ENCODE measurements around the gene PPAN. TPM values are rescaled to one million over a fixed set of nuclear protein-coding genes. Genes with fewer than 3 reads are reported as not detected.

PPAN gene
- total and polyA plus RNA-seq, 3 donors from 2014 or later = 39.3 to 68.1 (median 66.2) TPM

DNA sequence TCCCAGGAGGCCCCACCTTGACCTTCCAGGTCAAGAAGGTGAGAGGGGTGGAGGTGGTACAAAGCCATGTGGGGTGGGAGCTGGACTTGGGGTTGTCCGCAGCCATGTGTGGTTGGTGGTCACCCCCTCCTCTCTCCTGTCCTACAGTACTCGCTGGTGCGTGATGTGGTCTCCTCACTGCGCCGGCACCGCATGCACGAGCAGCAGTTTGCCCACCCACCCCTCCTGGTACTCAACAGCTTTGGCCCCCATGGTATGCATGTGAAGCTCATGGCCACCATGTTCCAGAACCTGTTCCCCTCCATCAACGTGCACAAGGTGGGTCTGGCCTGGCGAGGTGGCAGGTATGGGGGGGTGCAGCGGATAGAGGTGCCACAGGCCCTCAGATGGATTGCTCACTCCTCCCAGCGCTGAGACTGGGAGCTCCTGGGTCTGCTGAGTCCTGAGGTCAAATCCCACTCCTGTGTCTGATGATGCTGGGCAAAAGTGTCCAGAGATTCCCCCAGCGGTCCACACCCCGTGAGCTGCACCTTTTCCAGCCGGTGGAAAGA, 1.7 kb downstream of the PPAN start:
- no peak for TF ChIP-seq CTCF (IDR thresholded peaks at IDR 0.05)
- no peak for TF ChIP-seq POLR2A (IDR thresholded peaks at IDR 0.05)
- Histone ChIP-seq H3K4me1 (peaks cover 6% of the 10 kb centered on the region), H3K27ac (no peak overlapping the region), H3K36me3 (ENCODE audit: low read depth, missing control alignments) (no peaks in the 10 kb centered on the region), H3K4me3 (no peak overlapping the region), H3K27me3 (no peaks in the 10 kb centered on the region), H3K9me3 (no peaks in the 10 kb centered on the region)
- no peak for DNase-seq
- WGBS, 2 donors = 90 to 97% methylated on average over 10 to 13 of the region's 14 CpGs
- intact Hi-C loops (cut with DNase I; ENCODE audit: low total_unique reads) = no loop called here

- no peaks in the 10 kb centered on the region for H3K27me3 ChIP-seq
- no peaks in the 10 kb centered on the region for H3K9me3 ChIP-seq
- intact Hi-C loops (cut with DNase I; ENCODE audit: low total_unique reads) = no loop called here
- peaks cover 6% of the 10 kb centered on the region for H3K4me1 ChIP-seq
- no peak overlapping the region for H3K4me3 ChIP-seq
- 92 to 93% methylated on average over 3 to 14 of the region's 14 CpGs for WGBS, 2 donors
- TF ChIP-seq CTCF (IDR thresholded peaks at IDR 0.05) (no peak), POLR2A (IDR thresholded peaks at IDR 0.05) (no peak)
- H3K36me3 ChIP-seq (ENCODE audit: low read depth, missing control alignments) = no peaks in the 10 kb centered on the region
- DNase-seq = no peak
- no peak overlapping the region for H3K27ac ChIP-seq
Observed at GRCh38 chr19:10109528-10109927, 3.4 kb downstream of the PPAN start.

DNA sequence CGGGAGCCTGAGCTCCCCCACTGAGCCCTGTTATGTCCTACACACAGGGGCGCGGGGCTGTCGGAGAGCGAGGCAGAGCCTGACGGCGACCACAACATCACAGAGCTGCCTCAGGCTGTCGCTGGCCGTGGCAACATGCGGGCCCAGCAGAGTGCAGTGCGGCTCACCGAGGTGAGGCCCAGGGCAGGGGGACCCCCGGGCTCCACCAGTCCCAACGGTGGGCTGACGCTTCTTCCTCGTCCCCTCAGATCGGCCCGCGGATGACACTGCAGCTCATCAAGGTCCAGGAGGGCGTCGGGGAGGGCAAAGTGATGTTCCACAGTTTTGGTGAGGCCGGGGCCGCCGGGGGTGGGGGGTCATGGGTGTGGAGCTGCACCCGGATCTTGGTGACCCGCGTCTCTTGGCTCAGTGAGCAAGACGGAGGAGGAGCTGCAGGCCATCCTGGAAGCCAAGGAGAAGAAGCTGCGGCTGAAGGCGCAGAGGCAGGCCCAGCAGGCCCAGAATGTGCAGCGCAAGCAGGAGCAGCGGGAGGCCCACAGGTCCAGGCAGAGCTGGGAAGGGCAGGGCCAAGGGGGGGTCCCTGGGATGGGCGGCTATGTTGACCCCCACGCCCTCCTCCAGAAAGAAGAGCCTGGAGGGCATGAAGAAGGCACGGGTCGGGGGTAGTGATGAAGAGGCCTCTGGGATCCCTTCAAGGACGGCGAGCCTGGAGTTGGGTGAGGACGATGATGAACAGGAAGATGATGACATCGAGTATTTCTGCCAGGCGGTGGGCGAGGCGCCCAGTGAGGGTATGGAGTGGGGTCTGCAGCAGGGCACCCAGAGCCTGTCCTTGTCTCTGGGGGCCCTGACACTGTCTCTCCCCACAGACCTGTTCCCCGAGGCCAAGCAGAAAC, 4.2 kb downstream of the PPAN start:
- intact Hi-C loops (cut with DNase I; ENCODE audit: low total_unique reads) = loop anchor here (10.0 kb wide), 1 partner anchor 134 kb away; no protein-coding TSS in a partner anchor

GRCh38 chr19:10110972-10111317, 4.8 kb downstream of the PPAN start:
- Histone ChIP-seq H3K4me3 (no peak overlapping the region), H3K27me3 (no peaks in the 10 kb centered on the region), H3K27ac (no peak overlapping the region), H3K9me3 (no peaks in the 10 kb centered on the region), H3K4me1 (peaks cover 6% of the 10 kb centered on the region), H3K36me3 (ENCODE audit: low read depth, missing control alignments) (no peaks in the 10 kb centered on the region)
- no peak for DNase-seq
- intact Hi-C loops (cut with DNase I; ENCODE audit: low total_unique reads) = loop anchor here (10.0 kb wide), 1 partner anchor 134 kb away; no protein-coding TSS in a partner anchor
- 75 to 88% methylated on average over 5 to 19 of the region's 19 CpGs for WGBS, 2 donors
- TF ChIP-seq CTCF (IDR thresholded peaks at IDR 0.05) (no peak), POLR2A (IDR thresholded peaks at IDR 0.05) (no peak)

More for the DNA sequence above, 4.2 kb downstream of the PPAN start:
- Histone ChIP-seq H3K4me3 (no peak overlapping the region), H3K9me3 (no peaks in the 10 kb centered on the region), H3K27ac (no peak overlapping the region), H3K36me3 (ENCODE audit: low read depth, missing control alignments) (no peaks in the 10 kb centered on the region), H3K27me3 (no peaks in the 10 kb centered on the region), H3K4me1 (peaks cover 6% of the 10 kb centered on the region)
- no peak for DNase-seq
- no peak for TF ChIP-seq CTCF (IDR thresholded peaks at IDR 0.05)
- no peak for TF ChIP-seq POLR2A (IDR thresholded peaks at IDR 0.05)
- WGBS, 2 donors = 93% methylated on average over 41 to 44 of the region's 44 CpGs

Measured in testis (tissue), 3 donors.